Neural cell (in vitro differentiated cells): ENCODE data around the gene FAAH. TPM values are rescaled to one million over a fixed set of nuclear protein-coding genes. Genes with fewer than 3 reads are reported as not detected.

ENCODE experiments used
- H2AFZ ChIP-seq: fragments of 200-600, 300-800 bp; sonication (generic), shearing (Covaris generic); 2 replicates; pipeline ENCODE4 v1.6.0; 2014; ENCODE audit warnings: low read depth, mild to moderate bottlenecking, antibody characterized with exemption, low read length, moderate library complexity
- H3F3A ChIP-seq: fragments of 200-600 bp; shearing (Covaris generic); 2 replicates; pipeline ENCODE4 v1.6.1; 2016; ENCODE audit warnings: mild to moderate bottlenecking, moderate library complexity, mixed read lengths, antibody characterized with exemption, low read length; ENCODE audit not compliant: insufficient read depth, poor library complexity, severe bottlenecking
- H3K27ac ChIP-seq: fragments of 200-600, 300-800 bp; sonication (generic), shearing (Covaris generic); 2 replicates; pipeline ENCODE4 v1.5.1; 2014; ENCODE audit warnings: mild to moderate bottlenecking, low read length, moderate library complexity
- H3K27me3 ChIP-seq: fragments of 300-800, 200-600 bp; sonication (generic), shearing (Covaris generic); 2 replicates; pipeline ENCODE4 v1.6.0; 2014; ENCODE audit warnings: mild to moderate bottlenecking, low read depth, low read length, moderate library complexity; ENCODE audit not compliant: insufficient read depth
- H3K36me3 ChIP-seq: fragments of 300-800, 200-600 bp; sonication (generic), shearing (Covaris generic); 2 replicates; pipeline ENCODE4 v1.5.1; 2014; ENCODE audit warnings: mild to moderate bottlenecking, antibody characterized with exemption, low read length, moderate library complexity; ENCODE audit not compliant: insufficient read depth
- H3K4me2 ChIP-seq: fragments of 300-800, 200-600 bp; sonication (generic), shearing (Covaris generic); 2 replicates; pipeline ENCODE4 v1.6.0; 2014; ENCODE audit warnings: mild to moderate bottlenecking, low read length
- H3K4me3 ChIP-seq: fragments of 300-800, 200-600 bp; sonication (generic), shearing (Covaris generic); 2 replicates; pipeline ENCODE4 v1.5.1; 2014; ENCODE audit warnings: mild to moderate bottlenecking, low read length, moderate library complexity
- H3K79me2 ChIP-seq: fragments of 200-600 bp; shearing (Covaris generic); replicated peaks from 2 replicates; pipeline ENCODE4 v1.6.0; 2014; ENCODE audit warnings: mild to moderate bottlenecking, low read length, moderate library complexity; ENCODE audit not compliant: insufficient read depth
- H3K9ac ChIP-seq: fragments of 300-800, 200-600 bp; sonication (generic), shearing (Covaris generic); 2 replicates; pipeline ENCODE4 v1.6.1; 2016; ENCODE audit warnings: mild to moderate bottlenecking, low read length, mixed read lengths
- H3K9me2 ChIP-seq: fragments of 200-600 bp; shearing (Covaris generic); 2 replicates; pipeline ENCODE4 v1.6.1; 2016; ENCODE audit warnings: mild to moderate bottlenecking, low read length, mixed read lengths; ENCODE audit not compliant: insufficient read depth
- H3K9me3 ChIP-seq: fragments of 200-600, 300-800 bp; sonication (generic), shearing (Covaris generic); 2 replicates; pipeline ENCODE4 v1.6.1; 2016; ENCODE audit warnings: mild to moderate bottlenecking, mixed run types, low read length, moderate library complexity, mixed read lengths
- H4K20me1 ChIP-seq: fragments of 200-600 bp; shearing (Covaris generic); 2 replicates; pipeline ENCODE4 v1.6.1; 2016; ENCODE audit warnings: mild to moderate bottlenecking, mixed run types; ENCODE audit not compliant: insufficient read depth
- EP300 ChIP-seq: fragments of 450-650 bp; conservative IDR thresholded peaks from 2 replicates; pipeline ENCODE4 v1.6.1; 2014; ENCODE audit warnings: antibody characterized with exemption, mild to moderate bottlenecking, moderate library complexity; ENCODE audit not compliant: poor library complexity, severe bottlenecking
- EZH2 ChIP-seq: fragments of 200-600, 300-800 bp; shearing (Covaris generic), sonication (generic); IDR thresholded peaks from 2 replicates; pipeline ENCODE4 v1.6.1; 2014; ENCODE audit warnings: antibody characterized with exemption, low read length, borderline replicate concordance, mild to moderate bottlenecking; ENCODE audit not compliant: insufficient read depth, poor library complexity, severe bottlenecking
- MXI1 ChIP-seq: fragments of 450-650 bp; conservative IDR thresholded peaks from 2 replicates; pipeline ENCODE4 v1.6.1; 2014; ENCODE audit warnings: antibody characterized with exemption, mild to moderate bottlenecking; ENCODE audit not compliant: poor library complexity, severe bottlenecking
- POLR2AphosphoS5 ChIP-seq: IDR thresholded peaks from 2 replicates; pipeline ENCODE4 v1.6.1; 2012
- RAD21 ChIP-seq: fragments of 450-650 bp; conservative IDR thresholded peaks from 2 replicates; pipeline ENCODE4 v1.6.1; 2014; ENCODE audit warnings: antibody characterized with exemption, mild to moderate bottlenecking, moderate library complexity
- SMC3 ChIP-seq: fragments of 450-650 bp; conservative IDR thresholded peaks from 2 replicates; pipeline ENCODE4 v1.6.1; 2014; ENCODE audit warnings: antibody characterized with exemption, mild to moderate bottlenecking, moderate library complexity; ENCODE audit not compliant: poor library complexity
- TAF1 ChIP-seq: IDR thresholded peaks from 2 replicates; pipeline ENCODE4 v1.6.1; 2012; ENCODE audit warnings: low read depth
- polyA plus RNA-seq: library from polyadenylated mRNA; depleted of rRNA; stranded (reverse); fragments of >200 nt; gene quantifications from 2 replicates; pipeline ENCODE4 v1.2.3, GENCODE V29; 2014
- TF ChIP-seq, protein P1 (sequence below): IDR thresholded peaks from 2 replicates; pipeline ENCODE4 v1.6.1; 2012; ENCODE audit warnings: borderline replicate concordance
- TF ChIP-seq, protein P2 (sequence below): fragments of 450-650 bp; IDR thresholded peaks from 2 replicates; pipeline ENCODE4 v1.5.1; 2014; ENCODE audit warnings: antibody characterized with exemption, mild to moderate bottlenecking, moderate library complexity; ENCODE audit not compliant: poor library complexity, severe bottlenecking

Gene FAAH
- polyA plus RNA-seq, 1 donor from 2014 or later: 106 TPM

DNA sequence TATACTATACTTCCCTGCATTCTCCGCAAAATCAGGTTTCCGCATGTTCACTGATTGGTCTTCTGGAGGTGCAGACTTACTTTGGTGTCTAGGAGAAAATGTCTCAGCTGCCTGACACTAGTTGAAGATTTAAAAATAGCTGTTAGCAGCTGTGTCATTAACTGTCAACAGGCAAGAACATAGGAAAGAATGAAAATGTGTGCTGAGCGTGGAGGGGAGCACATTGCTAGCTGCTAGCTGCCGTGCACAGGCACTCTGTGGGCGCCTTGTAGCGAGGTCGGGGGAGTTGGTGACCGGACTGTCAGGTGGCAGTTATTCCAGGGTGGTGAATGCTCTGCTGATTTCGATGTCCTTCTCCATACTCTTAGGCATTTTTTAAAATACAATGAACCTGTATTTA lies 5.2 kb downstream of the FAAH start:
- Histone ChIP-seq H3K4me3 (peak overlapping the region; percentile 50), H3K36me3 (no peaks in the 10 kb centered on the region), H3K9me3 (no peaks in the 10 kb centered on the region), H3K27me3 (no peaks in the 10 kb centered on the region), H3K9ac (peak overlapping the region; percentile 34), H3K9me2 (no peaks in the 10 kb centered on the region), H3F3A (peaks cover 3% of the 10 kb centered on the region), H2AFZ (no peak overlapping the region), H3K79me2 (no peaks in the 10 kb centered on the region), H3K4me2 (peak overlapping the region; percentile 63), H3K27ac (peak overlapping the region; percentile 62), H4K20me1 (no peaks in the 10 kb centered on the region)
- TF ChIP-seq SMC3: peak; percentile 12
- TF ChIP-seq MXI1: peak; percentile 78
- no peak for TF ChIP-seq TAF1
- TF ChIP-seq, protein P1, sequence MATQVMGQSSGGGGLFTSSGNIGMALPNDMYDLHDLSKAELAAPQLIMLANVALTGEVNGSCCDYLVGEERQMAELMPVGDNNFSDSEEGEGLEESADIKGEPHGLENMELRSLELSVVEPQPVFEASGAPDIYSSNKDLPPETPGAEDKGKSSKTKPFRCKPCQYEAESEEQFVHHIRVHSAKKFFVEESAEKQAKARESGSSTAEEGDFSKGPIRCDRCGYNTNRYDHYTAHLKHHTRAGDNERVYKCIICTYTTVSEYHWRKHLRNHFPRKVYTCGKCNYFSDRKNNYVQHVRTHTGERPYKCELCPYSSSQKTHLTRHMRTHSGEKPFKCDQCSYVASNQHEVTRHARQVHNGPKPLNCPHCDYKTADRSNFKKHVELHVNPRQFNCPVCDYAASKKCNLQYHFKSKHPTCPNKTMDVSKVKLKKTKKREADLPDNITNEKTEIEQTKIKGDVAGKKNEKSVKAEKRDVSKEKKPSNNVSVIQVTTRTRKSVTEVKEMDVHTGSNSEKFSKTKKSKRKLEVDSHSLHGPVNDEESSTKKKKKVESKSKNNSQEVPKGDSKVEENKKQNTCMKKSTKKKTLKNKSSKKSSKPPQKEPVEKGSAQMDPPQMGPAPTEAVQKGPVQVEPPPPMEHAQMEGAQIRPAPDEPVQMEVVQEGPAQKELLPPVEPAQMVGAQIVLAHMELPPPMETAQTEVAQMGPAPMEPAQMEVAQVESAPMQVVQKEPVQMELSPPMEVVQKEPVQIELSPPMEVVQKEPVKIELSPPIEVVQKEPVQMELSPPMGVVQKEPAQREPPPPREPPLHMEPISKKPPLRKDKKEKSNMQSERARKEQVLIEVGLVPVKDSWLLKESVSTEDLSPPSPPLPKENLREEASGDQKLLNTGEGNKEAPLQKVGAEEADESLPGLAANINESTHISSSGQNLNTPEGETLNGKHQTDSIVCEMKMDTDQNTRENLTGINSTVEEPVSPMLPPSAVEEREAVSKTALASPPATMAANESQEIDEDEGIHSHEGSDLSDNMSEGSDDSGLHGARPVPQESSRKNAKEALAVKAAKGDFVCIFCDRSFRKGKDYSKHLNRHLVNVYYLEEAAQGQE: peak; percentile 45
- TF ChIP-seq EP300: peak; percentile 71
- peak; percentile 65 for TF ChIP-seq POLR2AphosphoS5

DNA sequence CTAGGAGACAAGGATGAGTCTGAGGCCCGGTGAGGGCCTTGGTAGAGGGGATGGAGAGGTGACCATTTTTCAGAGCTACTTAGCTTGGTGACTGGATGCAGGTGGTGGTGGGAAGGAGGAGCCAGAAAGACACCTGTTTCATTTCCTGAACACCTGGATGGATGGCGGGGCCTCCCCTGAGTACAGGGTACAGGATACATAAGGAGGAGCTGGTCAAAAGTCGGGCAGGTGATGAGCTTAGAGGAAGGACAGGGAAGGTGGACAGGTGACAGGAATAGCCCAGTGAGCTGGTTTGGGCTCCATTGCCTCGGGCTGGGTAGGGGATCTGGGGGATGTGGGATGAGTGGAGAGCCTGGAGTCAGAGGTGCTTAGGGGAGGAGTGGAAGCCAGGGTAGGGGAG lies 6.3 kb downstream of the FAAH start:
- Histone ChIP-seq H3K9me3 (no peaks in the 10 kb centered on the region), H3K79me2 (no peaks in the 10 kb centered on the region), H3K4me2 (no peak overlapping the region), H3K9me2 (no peaks in the 10 kb centered on the region), H3F3A (peaks cover 3% of the 10 kb centered on the region), H2AFZ (no peak overlapping the region), H3K36me3 (no peaks in the 10 kb centered on the region), H3K9ac (peak overlapping the region; percentile 34), H3K4me3 (peak overlapping the region; percentile 50), H3K27me3 (no peaks in the 10 kb centered on the region), H3K27ac (no peak overlapping the region), H4K20me1 (no peaks in the 10 kb centered on the region)
- TF ChIP-seq POLR2AphosphoS5 (no peak), EZH2 (no peak), EP300 (no peak)

DNA sequence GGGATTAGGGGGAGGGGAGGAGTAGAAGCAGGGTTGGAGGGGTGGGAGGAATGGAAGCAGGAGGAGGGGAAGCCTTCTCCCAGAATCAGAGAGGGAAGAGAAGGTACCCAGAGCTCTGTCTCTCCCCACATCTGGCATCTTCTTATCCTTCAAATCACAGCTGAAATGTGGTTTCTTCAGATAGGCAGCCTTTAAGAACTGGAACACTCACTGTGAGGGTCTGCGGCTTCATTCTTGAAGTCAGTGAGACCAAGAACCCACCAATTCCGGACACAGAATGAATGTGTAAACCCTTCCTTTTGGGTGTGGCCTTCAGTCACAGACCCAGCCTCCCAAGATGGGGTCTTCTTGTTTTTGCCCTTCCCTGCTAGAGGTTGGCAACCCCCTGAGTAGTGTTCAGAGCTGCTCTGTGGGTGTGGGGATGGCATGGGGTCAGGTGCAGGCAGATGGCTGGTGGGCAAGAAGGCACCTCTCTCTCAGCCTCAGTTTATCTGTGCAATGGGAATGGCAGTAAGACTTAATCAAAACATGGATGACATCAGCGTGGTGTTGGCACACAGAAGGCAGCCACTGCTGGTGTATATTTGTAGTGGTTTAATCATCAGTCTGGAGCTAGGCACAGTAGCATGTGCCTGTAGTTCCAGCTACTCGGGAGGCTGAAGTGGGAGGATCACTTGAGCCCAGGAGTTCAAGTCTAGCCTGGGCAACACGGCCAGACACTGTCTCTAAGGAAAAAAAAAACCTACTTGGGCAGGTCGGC lies 7.2 kb downstream of the FAAH start:
- Histone ChIP-seq H3K9me3 (no peaks in the 10 kb centered on the region), H2AFZ (no peak overlapping the region), H3K4me2 (no peak overlapping the region), H4K20me1 (no peaks in the 10 kb centered on the region), H3F3A (peaks cover 3% of the 10 kb centered on the region), H3K27me3 (no peaks in the 10 kb centered on the region), H3K27ac (no peak overlapping the region), H3K36me3 (no peaks in the 10 kb centered on the region), H3K79me2 (no peaks in the 10 kb centered on the region), H3K9me2 (no peaks in the 10 kb centered on the region), H3K9ac (no peak overlapping the region), H3K4me3 (no peak overlapping the region)
- TF ChIP-seq EP300 (no peak), MXI1 (no peak), TAF1 (no peak), RAD21 (no peak), EZH2 (no peak), SMC3 (no peak), POLR2AphosphoS5 (no peak)
- TF ChIP-seq, protein P2, sequence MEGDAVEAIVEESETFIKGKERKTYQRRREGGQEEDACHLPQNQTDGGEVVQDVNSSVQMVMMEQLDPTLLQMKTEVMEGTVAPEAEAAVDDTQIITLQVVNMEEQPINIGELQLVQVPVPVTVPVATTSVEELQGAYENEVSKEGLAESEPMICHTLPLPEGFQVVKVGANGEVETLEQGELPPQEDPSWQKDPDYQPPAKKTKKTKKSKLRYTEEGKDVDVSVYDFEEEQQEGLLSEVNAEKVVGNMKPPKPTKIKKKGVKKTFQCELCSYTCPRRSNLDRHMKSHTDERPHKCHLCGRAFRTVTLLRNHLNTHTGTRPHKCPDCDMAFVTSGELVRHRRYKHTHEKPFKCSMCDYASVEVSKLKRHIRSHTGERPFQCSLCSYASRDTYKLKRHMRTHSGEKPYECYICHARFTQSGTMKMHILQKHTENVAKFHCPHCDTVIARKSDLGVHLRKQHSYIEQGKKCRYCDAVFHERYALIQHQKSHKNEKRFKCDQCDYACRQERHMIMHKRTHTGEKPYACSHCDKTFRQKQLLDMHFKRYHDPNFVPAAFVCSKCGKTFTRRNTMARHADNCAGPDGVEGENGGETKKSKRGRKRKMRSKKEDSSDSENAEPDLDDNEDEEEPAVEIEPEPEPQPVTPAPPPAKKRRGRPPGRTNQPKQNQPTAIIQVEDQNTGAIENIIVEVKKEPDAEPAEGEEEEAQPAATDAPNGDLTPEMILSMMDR: no peak
- TF ChIP-seq, protein P1: no peak
